KOPT-K1 (cell line): ENCODE data around the gene MAP2K5.

Experiments
- H3K27ac ChIP-seq: fragments of 200-600 bp; sonication (generic); 2 replicates; pipeline ENCODE4 v1.5.1; 2016; ENCODE audit warnings: antibody characterized with exemption, mild to moderate bottlenecking, low read depth, low read length; ENCODE audit not compliant: poor library complexity, severe bottlenecking
- H3K36me3 ChIP-seq: fragments of 200-600 bp; sonication (generic); 2 replicates; pipeline ENCODE4 v1.5.1; 2017; ENCODE audit warnings: antibody characterized with exemption, mild to moderate bottlenecking, low read length, moderate library complexity; ENCODE audit not compliant: insufficient read depth
- H3K9me3 ChIP-seq: fragments of 200-600 bp; sonication (generic); 2 replicates; pipeline ENCODE4 v1.5.1; 2017; ENCODE audit warnings: antibody characterized with exemption, low read length, mild to moderate bottlenecking; ENCODE audit not compliant: insufficient read depth, poor library complexity, severe bottlenecking

The MAP2K5 gene

DNA sequence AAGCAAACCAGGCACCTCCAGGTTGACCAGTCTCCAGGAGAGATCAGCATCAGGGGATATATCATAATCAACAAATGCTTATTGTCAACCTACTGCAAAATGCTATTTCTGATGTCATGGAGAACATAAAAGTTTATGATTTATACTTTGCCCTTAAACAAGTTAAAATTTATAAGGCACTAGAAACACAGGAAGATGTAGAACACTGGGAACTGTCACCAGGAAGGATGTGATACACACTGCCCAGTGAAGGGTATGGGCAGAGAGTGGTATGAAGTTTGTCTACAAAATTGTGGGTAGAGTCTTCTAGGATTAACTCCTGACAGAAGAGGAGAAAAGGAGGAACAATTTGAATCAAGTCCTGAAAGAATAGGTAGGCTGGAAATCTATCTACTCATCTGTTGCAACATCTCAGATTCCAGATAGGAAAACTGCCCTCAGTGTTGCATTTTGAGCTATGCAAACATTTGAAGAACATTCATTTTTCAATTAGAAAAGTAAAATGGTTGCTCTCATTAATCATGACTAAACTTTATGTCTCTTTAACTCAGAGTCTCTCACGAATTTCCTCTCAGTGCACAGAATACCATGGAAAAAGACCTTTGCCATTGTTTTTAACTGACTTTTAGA lies 176.9 kb downstream of the MAP2K5 start:
- Histone ChIP-seq H3K27ac (no peak overlapping the region), H3K9me3 (no peaks in the 10 kb centered on the region), H3K36me3 (no peaks in the 10 kb centered on the region)

DNA sequence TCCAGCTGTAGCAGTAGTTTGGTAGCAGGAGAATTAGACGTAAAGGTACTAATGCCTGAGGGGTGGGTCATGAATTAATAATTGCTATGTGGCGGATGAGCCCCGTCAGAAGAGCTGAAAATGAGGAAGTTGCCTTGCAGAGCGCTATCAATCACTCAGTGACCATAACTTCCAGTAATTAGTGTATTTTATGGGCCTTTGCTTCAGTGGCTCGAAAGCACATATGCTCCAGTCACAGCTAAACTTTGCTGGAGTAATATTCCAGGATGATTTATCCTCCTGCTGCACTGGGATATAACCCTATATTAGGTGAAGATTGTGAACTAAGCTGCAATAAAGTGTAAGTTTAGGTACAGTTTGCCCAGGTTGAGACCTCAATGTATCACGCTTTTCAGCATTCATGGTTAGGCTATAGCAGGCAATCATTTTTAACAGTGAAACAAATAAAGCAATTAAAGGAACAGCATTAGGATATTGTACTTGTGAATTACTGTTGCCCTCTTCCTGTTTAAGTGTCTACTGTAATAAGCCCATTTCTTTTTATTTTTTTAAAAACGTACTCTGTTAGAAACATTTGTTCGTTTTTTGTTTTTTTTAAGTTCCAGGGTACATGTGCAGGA lies 178.2 kb downstream of the MAP2K5 start:
- no peaks in the 10 kb centered on the region for H3K9me3 ChIP-seq
- no peaks in the 10 kb centered on the region for H3K36me3 ChIP-seq
- H3K27ac ChIP-seq: no peak overlapping the region

DNA sequence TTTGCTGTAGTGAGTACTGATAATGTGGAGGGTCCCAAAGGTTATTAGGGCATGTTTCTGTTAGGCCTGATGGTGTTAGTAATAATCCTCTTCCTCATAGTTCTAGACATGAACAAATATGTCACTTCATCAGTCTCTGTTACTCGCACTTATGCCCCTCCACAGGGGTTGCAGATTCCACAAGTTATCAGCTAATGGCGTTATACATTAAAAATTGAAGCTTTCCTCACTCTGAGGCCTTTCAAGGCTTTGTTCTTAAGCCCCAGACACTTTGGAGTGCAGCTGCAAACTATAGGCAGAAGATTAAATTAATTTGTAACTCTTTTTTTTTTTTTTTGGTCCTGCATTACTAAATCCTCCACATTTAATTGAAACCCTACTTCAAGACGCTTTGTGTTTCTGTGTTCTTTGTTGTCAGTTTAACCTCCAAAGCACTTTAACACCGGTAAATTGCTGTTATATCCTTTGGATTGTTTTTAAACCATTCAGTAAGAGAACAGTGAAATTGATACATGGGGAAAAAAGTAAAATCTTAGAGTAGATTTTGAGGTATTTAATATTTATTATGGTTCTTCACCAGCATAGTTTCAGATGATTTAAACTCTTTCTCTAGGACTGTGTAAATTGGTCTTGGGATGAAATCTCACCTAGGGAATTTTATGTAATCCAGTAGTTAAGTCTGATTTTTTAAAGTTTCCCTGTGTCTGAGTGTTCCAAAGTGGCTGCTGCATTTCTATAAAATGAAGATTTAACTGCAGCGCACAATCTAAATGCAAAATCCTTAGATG lies 179.7 kb downstream of the MAP2K5 start:
- no peaks in the 10 kb centered on the region for H3K36me3 ChIP-seq
- no peak overlapping the region for H3K27ac ChIP-seq
- no peaks in the 10 kb centered on the region for H3K9me3 ChIP-seq

DNA sequence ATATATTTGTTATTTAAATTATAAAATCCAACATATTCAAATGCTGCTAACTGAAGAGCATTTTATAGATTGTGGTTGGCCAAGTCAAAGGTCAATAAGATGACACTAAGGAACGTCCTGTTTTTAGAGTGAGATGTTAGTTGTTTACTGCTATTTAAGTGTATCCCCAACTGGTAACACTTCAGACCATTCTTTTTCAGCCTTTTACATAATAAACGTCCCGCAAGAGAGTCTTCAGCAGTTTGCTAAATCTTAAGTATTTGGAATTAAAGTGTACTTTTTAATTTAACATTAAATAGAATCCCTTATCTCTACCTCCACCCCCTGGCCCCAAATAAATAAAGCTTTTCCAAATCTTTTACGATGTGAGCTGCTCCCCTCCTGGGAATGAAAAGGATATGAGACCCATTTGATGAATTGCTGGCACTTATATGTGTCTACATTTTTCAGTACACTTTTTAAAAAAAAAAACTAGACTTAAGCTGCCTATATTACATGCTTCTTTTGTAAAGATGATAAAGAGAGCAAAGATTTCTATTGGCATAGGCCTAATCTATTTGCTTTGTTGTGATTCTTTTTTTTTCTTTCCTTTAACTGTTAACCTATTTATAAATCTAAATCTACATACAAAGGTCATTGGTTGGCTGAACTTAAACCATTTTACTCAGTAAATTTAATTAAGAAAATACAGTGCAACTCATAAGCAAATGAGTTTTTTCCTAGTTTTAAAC lies 181.0 kb downstream of the MAP2K5 start:
- Histone ChIP-seq H3K9me3 (no peaks in the 10 kb centered on the region), H3K36me3 (no peaks in the 10 kb centered on the region), H3K27ac (no peak overlapping the region)

DNA sequence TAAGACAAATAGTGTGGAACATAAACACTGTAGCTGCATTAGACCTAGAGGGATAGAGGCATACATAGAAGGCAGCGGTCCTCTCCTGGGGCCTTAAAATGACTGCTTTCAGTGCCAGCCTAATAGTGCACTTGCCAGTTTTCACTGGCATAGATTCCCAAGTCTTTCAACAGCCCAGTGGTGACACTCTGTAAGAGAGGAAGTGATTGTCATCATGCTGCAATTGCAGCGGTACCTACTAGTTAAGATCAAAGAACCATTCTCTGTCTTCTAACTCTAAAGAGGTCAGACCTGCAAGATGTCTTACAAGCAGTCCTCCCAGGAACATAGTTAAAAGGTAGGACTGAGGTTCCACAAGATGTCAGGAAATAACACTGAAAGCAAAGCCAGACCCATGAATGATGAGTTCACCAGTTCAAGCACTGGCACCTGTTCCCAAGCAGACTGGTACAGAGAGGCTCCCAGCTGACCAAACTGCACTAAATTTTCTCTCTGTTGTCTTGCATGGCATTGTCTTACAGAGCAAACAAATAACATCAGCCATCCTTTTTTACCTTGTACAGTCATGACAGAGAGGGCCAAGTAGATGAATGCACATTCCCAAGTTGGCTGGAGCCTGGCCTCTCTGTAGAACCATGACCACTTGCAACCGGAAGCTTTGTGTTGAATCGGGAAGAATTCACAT lies 182.3 kb downstream of the MAP2K5 start:
- no peaks in the 10 kb centered on the region for H3K9me3 ChIP-seq
- no peak overlapping the region for H3K27ac ChIP-seq
- no peaks in the 10 kb centered on the region for H3K36me3 ChIP-seq

DNA sequence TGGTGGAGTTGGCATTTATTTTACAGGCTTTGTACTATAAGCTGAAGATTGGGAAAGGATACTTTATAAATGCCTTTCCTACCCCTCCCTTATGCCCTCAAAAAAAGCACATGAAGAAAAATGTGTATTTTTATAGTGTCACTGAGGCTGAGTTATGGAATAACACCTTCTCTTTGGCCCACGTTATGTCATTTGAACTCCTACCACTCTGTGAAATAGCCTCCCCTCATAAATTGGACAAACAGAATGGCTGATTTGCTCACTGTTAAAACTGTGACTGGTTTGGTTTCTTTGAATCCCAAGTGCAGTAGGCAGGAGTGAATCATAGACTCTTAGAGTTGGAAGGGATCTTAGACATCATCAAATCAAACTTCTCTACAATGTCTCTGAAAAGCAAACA lies 187.6 kb downstream of the MAP2K5 start:
- no peak overlapping the region for H3K27ac ChIP-seq
- H3K36me3 ChIP-seq: no peaks in the 10 kb centered on the region
- no peaks in the 10 kb centered on the region for H3K9me3 ChIP-seq

DNA sequence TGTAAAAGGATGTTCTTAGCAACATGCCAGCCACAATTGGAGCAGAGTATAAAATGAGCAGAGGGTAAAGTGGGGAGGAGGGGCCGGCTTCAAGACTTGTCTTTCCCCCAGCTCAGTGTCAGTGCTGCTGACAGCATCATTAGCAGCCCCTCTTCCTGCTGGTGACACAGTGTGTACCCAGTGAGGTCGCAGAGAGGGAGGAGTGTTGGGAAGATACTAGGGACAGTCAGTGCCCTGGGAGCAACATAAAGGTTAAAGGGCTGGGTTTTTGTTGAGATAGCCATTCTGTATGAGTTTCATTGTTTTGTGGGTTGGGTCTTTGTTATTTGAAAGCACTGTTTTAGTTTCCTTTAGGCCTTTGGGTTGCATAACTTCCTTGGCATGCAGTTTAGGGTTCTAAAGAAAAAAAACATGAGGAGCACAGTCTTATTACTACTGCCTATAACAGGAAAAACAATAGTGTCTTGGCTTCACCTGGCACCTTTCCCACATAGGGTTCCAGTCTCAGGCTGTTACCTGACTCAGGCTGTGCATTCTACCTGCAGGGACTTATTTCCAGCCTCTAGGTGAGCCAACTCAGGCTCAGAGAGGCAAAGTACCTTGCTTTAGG lies 188.7 kb downstream of the MAP2K5 start:
- H3K36me3 ChIP-seq: no peaks in the 10 kb centered on the region
- H3K27ac ChIP-seq: no peak overlapping the region
- H3K9me3 ChIP-seq: no peaks in the 10 kb centered on the region

DNA sequence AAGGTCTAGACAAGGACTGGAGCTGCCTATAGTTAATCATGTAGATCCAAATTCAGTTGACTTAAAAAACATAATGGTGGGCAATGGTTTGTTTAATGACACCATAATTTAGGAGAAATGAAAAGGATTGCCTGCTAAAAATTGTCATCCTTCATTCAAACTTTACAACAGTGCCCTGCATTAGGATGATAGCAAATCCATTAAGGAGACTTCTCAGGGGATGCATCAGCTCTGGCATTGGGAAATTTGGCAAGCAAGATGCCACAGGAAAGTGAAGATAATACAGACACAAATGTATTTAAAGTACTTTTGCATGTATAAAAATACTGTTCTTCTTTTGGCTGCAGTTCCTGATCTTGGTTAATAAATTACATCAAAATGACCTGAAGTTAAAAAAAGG lies 189.7 kb downstream of the MAP2K5 start:
- Histone ChIP-seq H3K27ac (no peak overlapping the region), H3K36me3 (no peaks in the 10 kb centered on the region), H3K9me3 (no peaks in the 10 kb centered on the region)

DNA sequence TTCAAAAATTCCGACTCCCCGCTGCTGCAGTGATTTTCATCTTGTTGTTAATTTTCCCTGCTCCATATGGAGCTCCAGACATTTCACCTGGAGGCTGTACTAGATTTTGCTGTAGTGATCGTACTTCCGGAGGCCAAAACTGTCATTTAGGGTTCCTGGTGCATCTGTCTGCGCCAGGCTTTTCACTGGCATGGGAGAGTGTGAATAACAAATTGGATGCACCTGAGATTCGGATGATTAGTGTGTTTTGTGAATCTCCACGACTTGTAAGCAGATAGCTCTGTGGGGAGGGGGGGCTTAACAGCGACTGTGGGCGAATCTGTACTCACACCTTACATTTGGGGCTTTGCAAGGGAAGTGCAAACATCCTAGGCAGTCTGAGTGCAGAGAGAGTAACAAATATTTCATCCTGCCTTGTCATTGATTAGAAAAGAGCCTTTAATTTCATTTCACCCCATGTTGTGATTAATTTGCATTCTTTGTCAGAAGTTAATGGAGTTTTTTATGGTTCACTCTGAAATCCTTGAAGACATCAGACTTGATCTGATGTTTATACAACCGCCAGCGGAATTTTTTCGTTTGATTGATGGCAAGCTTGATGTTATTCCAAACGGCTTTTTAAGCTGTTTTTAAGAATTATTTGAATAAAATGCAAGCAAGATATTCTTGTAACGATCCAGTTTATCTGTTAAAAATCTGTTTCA lies 190.3 kb downstream of the MAP2K5 start:
- Histone ChIP-seq H3K36me3 (no peaks in the 10 kb centered on the region), H3K9me3 (no peaks in the 10 kb centered on the region), H3K27ac (no peak overlapping the region)

DNA sequence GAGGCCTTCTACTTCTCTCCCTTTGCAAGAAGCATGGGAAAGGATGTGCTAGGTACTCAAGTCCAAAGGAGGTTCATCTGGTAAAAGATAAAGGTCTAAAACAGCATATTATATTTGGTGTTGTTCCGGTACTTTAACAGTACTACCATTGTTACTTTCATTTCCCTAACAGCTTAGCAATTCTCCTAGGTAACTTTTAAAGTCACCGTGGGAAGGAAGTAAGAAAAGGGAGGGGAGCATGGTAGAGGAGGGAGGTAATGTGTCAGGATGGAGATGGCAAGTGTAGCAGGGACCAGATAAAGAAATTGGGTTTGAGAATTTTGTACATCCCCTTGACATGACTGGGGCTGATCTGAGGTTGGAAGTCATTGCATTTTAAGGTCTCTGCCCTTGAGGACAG lies 193.4 kb downstream of the MAP2K5 start:
- Histone ChIP-seq H3K36me3 (no peaks in the 10 kb centered on the region), H3K27ac (no peak overlapping the region)

DNA sequence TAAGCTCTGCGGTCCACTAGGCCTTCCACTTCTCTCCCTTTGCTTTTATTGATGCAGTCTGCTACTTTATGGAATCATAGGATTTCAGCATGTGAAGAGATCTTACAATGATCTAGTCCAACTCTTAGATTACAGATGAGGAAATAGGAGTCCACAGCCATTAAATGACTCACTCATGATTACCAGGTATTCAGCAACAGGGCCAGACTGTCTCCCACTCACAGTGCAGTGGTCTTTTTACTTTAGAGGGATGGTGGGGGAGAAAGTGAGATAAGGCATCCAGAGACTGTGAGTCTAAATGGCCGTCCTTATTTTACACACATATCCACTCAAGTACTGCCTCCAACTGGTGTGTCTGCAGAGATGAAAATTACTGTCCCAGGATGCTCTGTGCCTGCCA lies 194.3 kb downstream of the MAP2K5 start:
- no peak overlapping the region for H3K27ac ChIP-seq
- H3K36me3 ChIP-seq: no peaks in the 10 kb centered on the region
- no peaks in the 10 kb centered on the region for H3K9me3 ChIP-seq

More for the DNA sequence above, 193.4 kb downstream of the MAP2K5 start:
- H3K9me3 ChIP-seq: no peaks in the 10 kb centered on the region

DNA sequence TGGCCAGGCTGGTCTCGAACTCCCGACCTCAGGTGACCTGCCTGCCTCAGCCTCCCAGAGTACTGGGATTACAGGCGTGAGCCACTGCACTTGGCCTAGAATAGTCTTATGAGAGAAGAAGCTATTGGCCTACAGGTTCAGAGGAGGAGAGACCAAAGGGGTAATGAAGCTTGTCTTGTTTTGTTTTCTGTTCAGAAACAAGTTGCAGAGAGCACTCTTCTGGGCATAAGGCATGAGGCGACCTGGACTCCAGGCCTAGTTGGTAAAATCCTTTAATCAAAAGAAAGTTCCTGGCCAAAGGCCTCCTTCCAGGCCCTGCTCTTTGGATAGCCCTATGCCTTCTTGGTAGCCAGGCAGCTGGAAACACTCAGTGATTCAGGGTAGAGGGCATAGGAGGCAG lies 195.6 kb downstream of the MAP2K5 start:
- no peaks in the 10 kb centered on the region for H3K9me3 ChIP-seq
- no peaks in the 10 kb centered on the region for H3K36me3 ChIP-seq
- H3K27ac ChIP-seq: no peak overlapping the region

DNA sequence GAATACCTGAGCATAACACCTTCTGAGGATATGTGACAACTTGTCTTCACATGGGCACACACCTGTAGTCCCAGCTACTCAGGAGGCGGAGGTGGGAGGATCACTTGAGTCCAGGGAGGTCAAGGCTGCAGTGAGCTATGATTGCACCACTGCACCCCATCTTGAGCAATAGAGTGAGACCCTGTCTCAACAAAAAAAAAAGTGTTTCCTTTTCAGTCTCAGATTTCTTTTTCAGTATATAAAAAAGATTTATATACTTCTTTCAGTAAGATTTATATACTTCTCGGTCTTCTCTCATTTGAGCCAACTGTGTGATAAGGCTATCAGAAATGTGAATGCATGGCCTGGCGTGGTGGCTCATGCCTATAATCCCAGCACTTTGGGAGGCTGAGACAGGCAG lies 197.9 kb downstream of the MAP2K5 start:
- Histone ChIP-seq H3K27ac (no peak overlapping the region), H3K9me3 (no peaks in the 10 kb centered on the region), H3K36me3 (no peaks in the 10 kb centered on the region)

DNA sequence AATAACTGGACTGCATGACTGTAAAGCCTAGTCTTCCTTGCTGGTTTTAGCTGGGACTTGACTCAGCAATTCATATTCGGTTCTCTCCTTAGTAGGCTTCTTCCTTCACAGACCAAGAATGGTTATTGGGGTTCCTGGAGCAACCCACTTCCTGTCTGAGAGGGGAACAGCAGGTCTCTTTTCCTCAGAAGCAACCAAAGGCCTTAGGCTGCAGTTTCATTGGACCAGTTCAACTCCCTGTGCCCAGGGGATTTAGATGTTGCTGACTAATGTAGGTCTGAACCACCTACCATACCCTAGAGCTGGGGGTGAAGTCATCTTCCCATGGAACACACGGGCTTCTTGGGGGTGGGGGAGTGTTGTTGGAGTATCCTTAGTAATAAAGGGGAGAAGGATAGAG lies 198.8 kb downstream of the MAP2K5 start:
- H3K27ac ChIP-seq: no peak overlapping the region
- no peaks in the 10 kb centered on the region for H3K36me3 ChIP-seq
- H3K9me3 ChIP-seq: no peaks in the 10 kb centered on the region
